Smooth muscle cell of bladder (primary cell): ENCODE results near the gene AURKA. TPM values are rescaled to one million over a fixed set of nuclear protein-coding genes. Genes with fewer than 3 reads are reported as not detected.

Experiments
- total RNA-seq: library from RNA; depleted of rRNA; stranded (reverse); fragments of >200 nt; gene quantifications from 2 replicates; pipeline ENCODE4 v1.2.3, GENCODE V29; 2014

Gene AURKA
- 5.6 and 5.8 TPM in 2 replicates for total RNA-seq

DNA sequence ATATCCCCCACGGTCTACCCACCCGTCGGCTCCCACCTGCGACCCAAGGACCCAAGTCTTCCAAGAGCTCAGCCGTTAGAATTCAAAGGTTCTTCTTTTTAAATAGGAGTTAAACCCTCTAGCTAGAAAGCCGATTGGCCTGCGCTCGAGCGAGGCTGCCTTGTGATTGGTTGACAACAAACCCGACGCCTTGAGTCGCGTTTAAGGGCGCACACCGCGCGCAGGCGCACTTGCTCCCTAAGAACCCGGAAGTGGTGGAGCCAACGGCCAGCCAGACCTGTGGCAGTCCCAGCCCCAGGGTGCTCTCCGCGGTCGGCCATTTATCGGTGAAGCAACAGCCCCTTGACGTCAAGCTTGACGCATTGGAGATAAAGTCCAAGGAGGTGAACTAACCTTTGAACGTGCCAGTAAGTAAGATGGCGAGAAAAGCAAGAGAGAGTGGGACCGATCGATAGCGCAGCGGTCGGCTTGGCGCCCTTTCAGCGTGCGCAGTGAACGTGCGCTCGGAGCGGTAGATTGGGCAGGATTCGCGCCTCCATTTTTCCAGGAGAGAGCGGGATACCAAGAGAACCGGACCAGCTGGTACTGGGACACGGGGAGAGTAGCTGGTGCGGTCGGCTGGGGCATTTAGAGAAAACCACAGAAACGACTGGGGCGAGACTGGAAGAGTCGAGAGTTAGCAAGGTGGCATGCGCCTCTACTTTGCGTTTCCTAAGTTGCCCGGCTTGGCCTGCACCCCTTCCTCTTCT lies at the start of gene AURKA, which contains the start of gene CSTF1:
Gene AURKA (minus strand): TSS at position 84 of the 749 bp plus-strand sequence. CDS start 4,018 bp downstream, outside the sequence.
Gene CSTF1 (plus strand): TSS at position 514 of the 749 bp plus-strand sequence. CDS start 2,908 bp downstream, outside the sequence.

DNA sequence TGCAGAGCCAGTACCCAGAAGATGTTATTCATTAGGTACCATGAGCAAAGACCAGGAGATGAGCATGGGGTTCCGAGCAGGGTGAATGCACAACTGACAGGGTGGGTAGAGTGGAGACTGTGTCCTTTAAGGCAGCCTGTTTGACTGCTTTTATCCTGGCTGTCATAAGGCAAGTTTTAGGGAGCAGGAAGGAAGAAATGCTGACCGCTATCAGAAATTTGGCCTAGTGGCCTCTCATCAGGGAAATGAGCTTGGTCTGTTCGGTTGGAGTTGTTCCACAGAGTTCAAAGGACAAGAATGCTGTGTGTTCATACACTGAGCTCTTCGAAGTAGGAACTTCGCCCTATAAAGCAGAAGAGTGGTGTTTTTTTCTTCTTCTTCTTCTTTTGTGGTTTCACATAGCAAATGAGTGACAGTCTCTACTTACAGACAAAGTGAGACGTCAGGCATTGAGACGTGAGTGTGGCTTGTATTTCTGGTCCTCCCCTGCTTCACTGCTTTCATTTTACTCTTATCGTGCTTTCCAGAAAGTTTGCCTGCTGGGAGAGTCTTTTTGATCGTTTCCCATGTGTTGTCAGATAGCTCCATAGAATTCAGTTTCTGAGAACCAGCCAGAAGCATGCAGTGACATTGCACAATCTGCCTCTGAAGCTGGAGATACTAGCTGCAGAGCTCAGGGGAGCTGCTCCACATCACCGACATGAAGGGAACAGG lies 19.9 kb upstream of the AURKA start, which contains the start of gene CASS4:
Gene CASS4 (plus strand): TSS at position 502 of the 714 bp plus-strand sequence. CDS start 199 bp downstream, at position 701.

DNA sequence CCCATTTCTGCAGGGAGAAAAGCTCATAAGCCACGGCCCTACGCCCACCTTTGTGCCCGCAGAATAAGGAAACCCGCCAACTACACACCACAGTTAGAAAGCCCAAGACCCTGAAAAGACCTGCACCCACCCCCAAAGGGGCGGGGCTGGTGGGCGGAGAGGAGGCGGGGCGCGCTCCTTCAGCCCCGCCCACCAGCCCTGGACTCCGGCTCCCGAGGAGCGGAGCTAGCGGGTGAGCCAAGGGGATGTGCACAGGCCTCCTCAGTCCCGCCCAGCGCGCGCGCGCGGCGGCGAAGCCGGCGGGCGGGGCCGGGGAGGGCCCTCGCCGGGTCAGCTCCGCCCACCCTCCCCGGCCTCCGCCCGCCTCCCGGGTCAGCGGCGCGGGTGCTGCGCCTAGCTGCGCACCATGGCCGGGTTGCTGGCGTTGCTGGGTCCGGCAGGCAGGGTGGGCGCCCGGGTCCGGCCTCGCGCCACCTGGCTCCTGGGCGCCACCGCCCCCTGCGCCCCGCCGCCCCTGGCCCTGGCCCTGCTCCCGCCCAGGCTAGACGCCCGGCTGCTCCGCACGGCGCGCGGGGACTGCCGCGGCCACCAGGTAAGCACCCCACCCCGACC lies 33.3 kb downstream of the AURKA start, which contains the start of gene FAM210B:
Gene FAM210B (plus strand): TSS at position 375 of the 612 bp plus-strand sequence. CDS start 32 bp downstream, at position 407.

Other genes with a start within 250 kb of the AURKA start
- not detected in 2 replicates for gene MC3R, start 143.5 kb downstream of the AURKA start, total RNA-seq
- 36.4 and 46.1 TPM in 2 replicates for gene FAM210B, start 33.2 kb downstream of the AURKA start, total RNA-seq
- gene CSTF1, start 430 bp upstream of the AURKA start, total RNA-seq = 19.2 and 24.7 TPM in 2 replicates
- gene CASS4, start 20.0 kb upstream of the AURKA start, total RNA-seq = 0.09 and 0.14 TPM in 2 replicates
- 85.2 and 86.0 TPM in 2 replicates for gene RTF2, start 76.4 kb upstream of the AURKA start, total RNA-seq
- not detected in 2 replicates for gene FAM209A, start 132.5 kb upstream of the AURKA start, total RNA-seq
- gene FAM209B, start 141.0 kb upstream of the AURKA start, total RNA-seq = not detected in 2 replicates
- under 0.01 TPM in 1 of 2 replicates, not detected in the other for gene TFAP2C, start 237.1 kb upstream of the AURKA start, total RNA-seq